H1 (cell line): ENCODE measurements around the gene DICER1. TPM values are rescaled to one million over a fixed set of nuclear protein-coding genes. Genes with fewer than 3 reads are reported as not detected.

Experiments
- CHD7 ChIP-seq: fragments of 300-600 bp; sonication (generic); IDR thresholded peaks from 2 replicates; pipeline ENCODE4 v1.7.1; 2012; ENCODE audit warnings: low read length, moderate library complexity, mild to moderate bottlenecking, inconsistent platforms; ENCODE audit not compliant: insufficient replicate concordance
- polyA plus RNA-seq, 7 experiments: library from polyadenylated mRNA; depleted of rRNA in 3 of 7; stranded (reverse) in 5 of 7; unstranded in 2 of 7; fragments of >200 nt in 5 of 7; fragments of 200-250 nt in 2 of 7; gene quantifications; 1 replicate in 5 of 7; 2 replicates in 1 of 7; 4 replicates in 1 of 7; pipeline versions ENCODE4 v1.2.1 to v1.2.3, GENCODE V29; 2011 to 2013; ENCODE audit warnings: missing spikeins in 2 of 7, mixed read lengths in 2 of 7
- total RNA-seq: library from RNA; stranded (reverse); fragmentation: NEBNext Ultra II Directional; extraction: Animal tissue kit (Norgen Biotek cat#: 25700); gene quantifications from 2 replicates; pipeline ENCODE4 v1.2.1, GENCODE V29; 2021

DICER1 gene
- total and polyA plus RNA-seq, 2 of the 8 experiments (the other 6 are each of a cell fraction or from before 2014, with no cell fraction given): 11.9 to 61.8 TPM

- TF ChIP-seq CHD7: no peak
- TF ChIP-seq, all 59 proteins: peak for 0
Observed at GRCh38 chr14:95151561-95151960, 5.8 kb downstream of the DICER1 start (continued).
